ENCODE results near the gene RAB28.

- no peak for TF ChIP-seq CTCF (IDR thresholded peaks at IDR 0.05)
- TF ChIP-seq POLR2A (IDR thresholded peaks at IDR 0.05): no peak
- no peak for TF ChIP-seq POLR2AphosphoS5 (IDR thresholded peaks at IDR 0.05)
Observed at GRCh38 chr4:13528821-13529127, 44.6 kb upstream of the RAB28 start.

All from upper lobe of left lung (tissue), 4 donors.